GM18499 (cell line): ENCODE results near the gene PTGER3.
"Not testable (repeated sequence)": the region's sequence is repeated elsewhere in the genome, so short reads cannot be mapped to it uniquely, and the experiment has no call there.

ENCODE experiments used
- ATAC-seq: cut with Tn5 transposase; IDR thresholded peaks from one replicate; pipeline ENCODE4 v1.9.1; 2021; ENCODE audit warnings: moderate number of reproducible peaks; ENCODE audit not compliant: insufficient read depth, unreplicated experiment

Gene PTGER3

GRCh38 chr1:71018791-71019190, 28.8 kb downstream of the PTGER3 start:
- ATAC-seq = no peak

- ATAC-seq = no peak
Observed at GRCh38 chr1:71015745-71016144, 31.9 kb downstream of the PTGER3 start.

- no peak for ATAC-seq
Observed at GRCh38 chr1:71014178-71014579, 33.4 kb downstream of the PTGER3 start.

- ATAC-seq = no peak
Observed at GRCh38 chr1:71002709-71003475, 44.7 kb downstream of the PTGER3 start.

- ATAC-seq = no peak
Observed at GRCh38 chr1:71001624-71002023, 46.0 kb downstream of the PTGER3 start.

GRCh38 chr1:70997793-70998192, 49.8 kb downstream of the PTGER3 start:
- ATAC-seq = no peak

- no peak for ATAC-seq
Observed at GRCh38 chr1:70994753-70995268, 52.8 kb downstream of the PTGER3 start.

GRCh38 chr1:70993798-70994197, 53.8 kb downstream of the PTGER3 start:
- no peak for ATAC-seq

- ATAC-seq = no peak
Observed at GRCh38 chr1:70992521-70992920, 55.1 kb downstream of the PTGER3 start.

GRCh38 chr1:70990469-70991253, 57.0 kb downstream of the PTGER3 start:
- ATAC-seq = no peak

- ATAC-seq = no peak
Observed at GRCh38 chr1:70987497-70987896, 60.1 kb downstream of the PTGER3 start.

GRCh38 chr1:70985776-70986225, 61.8 kb downstream of the PTGER3 start:
- ATAC-seq = not testable (repeated sequence)

- ATAC-seq = not testable (repeated sequence)
Observed at GRCh38 chr1:70985278-70985677, 62.3 kb downstream of the PTGER3 start.

GRCh38 chr1:70980361-70980760, 67.3 kb downstream of the PTGER3 start:
- ATAC-seq = no peak

- ATAC-seq = no peak
Observed at GRCh38 chr1:70979881-70980280, 67.7 kb downstream of the PTGER3 start.

GRCh38 chr1:70979313-70979712, 68.3 kb downstream of the PTGER3 start:
- no peak for ATAC-seq

- no peak for ATAC-seq
Observed at GRCh38 chr1:70978623-70979022, 69.0 kb downstream of the PTGER3 start.

GRCh38 chr1:70977575-70977974, 70.0 kb downstream of the PTGER3 start:
- ATAC-seq = no peak

- no peak for ATAC-seq
Observed at GRCh38 chr1:70977041-70977440, 70.6 kb downstream of the PTGER3 start.

- no peak for ATAC-seq
Observed at GRCh38 chr1:70973754-70974153, 73.9 kb downstream of the PTGER3 start.

GRCh38 chr1:70970407-70970806, 77.2 kb downstream of the PTGER3 start:
- ATAC-seq = no peak
